Astrocyte (in vitro differentiated cells and primary cell): ENCODE data around the gene S100A11. TPM values are rescaled to one million over a fixed set of nuclear protein-coding genes. Genes with fewer than 3 reads are reported as not detected.

Experiments
- DNase-seq: peaks from one replicate; pipeline ENCODE4 v3.0.0-alpha.2; 2010; ENCODE audit warnings: low read depth
- FAIRE-seq: peaks from 2 replicates; lab custom pipeline; 2011; peaks lifted over from hg19 to GRCh38; lab: Jason Lieb, UNC
- H2AFZ ChIP-seq: 2 replicates; pipeline ENCODE4 v1.6.0; 2012; ENCODE audit warnings: low read depth, low read length, inconsistent platforms
- H3K27ac ChIP-seq: 2 replicates; pipeline ENCODE4 v1.5.1; 2011; ENCODE audit warnings: low read depth, low read length, inconsistent platforms
- H3K27me3 ChIP-seq: 2 replicates; pipeline ENCODE4 v1.6.0; 2011; ENCODE audit warnings: low read length, inconsistent platforms; ENCODE audit not compliant: insufficient read depth
- H3K36me3 ChIP-seq: 2 replicates; pipeline ENCODE4 v1.5.1; 2011; ENCODE audit warnings: low read length, inconsistent platforms; ENCODE audit not compliant: insufficient read depth
- H3K4me1 ChIP-seq: 2 replicates; pipeline ENCODE4 v1.5.1; 2011; ENCODE audit warnings: low read length, inconsistent platforms; ENCODE audit not compliant: insufficient read depth
- H3K4me2 ChIP-seq: 2 replicates; pipeline ENCODE4 v1.6.0; 2012; ENCODE audit warnings: low read length, inconsistent platforms
- H3K4me3 ChIP-seq: 2 replicates; pipeline ENCODE4 v1.5.1; 2011; ENCODE audit warnings: low read depth, mild to moderate bottlenecking, low read length, inconsistent platforms; ENCODE audit not compliant: insufficient read depth
- H3K79me2 ChIP-seq: 2 replicates; pipeline ENCODE4 v1.6.0; 2012; ENCODE audit warnings: mild to moderate bottlenecking, low read length, inconsistent platforms; ENCODE audit not compliant: insufficient read depth
- H3K9ac ChIP-seq: 2 replicates; pipeline ENCODE4 v1.6.0; 2012; ENCODE audit warnings: mild to moderate bottlenecking, low read length, inconsistent platforms
- H3K9me3 ChIP-seq: 2 replicates; pipeline ENCODE4 v1.5.1; 2012; ENCODE audit warnings: low read depth, mild to moderate bottlenecking, low read length, inconsistent platforms; ENCODE audit not compliant: insufficient read depth
- H4K20me1 ChIP-seq: 2 replicates; pipeline ENCODE4 v1.6.0; 2012; ENCODE audit warnings: low read length, inconsistent platforms; ENCODE audit not compliant: insufficient read depth
- H3K27ac Mint-ChIP-seq: one replicate; pipeline ENCODE4 v1.8.0; 2021; ENCODE audit warnings: mild to moderate bottlenecking, mixed read lengths; ENCODE audit not compliant: unreplicated experiment
- H3K27me3 Mint-ChIP-seq: one replicate; pipeline ENCODE4 v1.8.0; 2021; ENCODE audit warnings: low read depth, mixed read lengths; ENCODE audit not compliant: unreplicated experiment
- H3K36me3 Mint-ChIP-seq: one replicate; pipeline ENCODE4 v1.8.0; 2021; ENCODE audit warnings: low read depth, mixed read lengths; ENCODE audit not compliant: unreplicated experiment
- H3K4me1 Mint-ChIP-seq: one replicate; pipeline ENCODE4 v1.8.0; 2021; ENCODE audit warnings: low read depth, mixed read lengths; ENCODE audit not compliant: unreplicated experiment
- H3K4me3 Mint-ChIP-seq: one replicate; pipeline ENCODE4 v1.8.0; 2021; ENCODE audit warnings: mild to moderate bottlenecking, moderate library complexity, mixed read lengths; ENCODE audit not compliant: unreplicated experiment
- H3K9me3 Mint-ChIP-seq: one replicate; pipeline ENCODE4 v1.8.0; 2021; ENCODE audit warnings: mild to moderate bottlenecking, mixed read lengths; ENCODE audit not compliant: unreplicated experiment
- EZH2 ChIP-seq: IDR thresholded peaks from 2 replicates; pipeline ENCODE4 v1.6.1; 2012; ENCODE audit warnings: mild to moderate bottlenecking, low read length, inconsistent platforms; ENCODE audit not compliant: insufficient read depth
- total RNA-seq: library from RNA; stranded (reverse); gene quantifications from 2 replicates; pipeline ENCODE4 v1.2.1, GENCODE V29; 2021
- TF ChIP-seq, protein P1 (sequence below): IDR thresholded peaks from 2 replicates; pipeline ENCODE4 v1.5.1; 2011; ENCODE audit warnings: low read depth, mild to moderate bottlenecking, inconsistent platforms, low read length, moderate library complexity; ENCODE audit not compliant: insufficient read depth

S100A11 gene
- total RNA-seq, 1 donor from 2014 or later: 1,482 TPM

DNA sequence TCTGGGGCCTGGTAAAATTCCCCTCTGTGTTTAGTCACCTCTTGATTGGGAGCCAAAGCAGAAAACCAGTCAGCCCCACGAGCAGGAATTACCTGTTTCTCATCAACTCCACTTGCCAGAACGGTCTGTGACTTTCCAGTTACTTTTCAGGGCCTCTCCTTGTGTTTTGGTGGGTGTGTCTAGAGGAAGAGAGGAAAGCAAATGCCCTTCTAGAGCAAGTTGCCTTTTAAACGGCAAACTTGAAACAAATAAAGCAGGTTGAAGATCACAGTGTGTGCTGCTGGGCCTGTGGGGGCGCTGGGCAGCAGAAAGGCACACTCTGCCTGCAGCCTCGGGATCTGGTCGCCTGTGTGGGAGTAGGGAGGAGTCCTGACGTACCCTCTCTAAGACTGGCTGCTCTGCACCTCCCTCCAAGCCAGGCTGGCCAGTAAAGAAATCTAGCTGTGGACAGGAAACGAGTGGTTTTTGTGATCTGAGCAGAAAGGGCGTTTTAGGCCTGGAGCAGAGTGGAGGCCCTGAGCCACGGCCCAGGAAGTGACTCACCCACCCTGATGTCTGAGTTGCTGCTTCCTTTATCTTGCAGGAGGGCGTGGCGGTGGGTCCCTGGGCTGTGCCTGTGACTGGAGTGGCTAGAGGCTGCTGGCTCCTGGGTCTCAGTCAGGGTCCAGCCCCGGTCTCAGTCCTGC lies 11.1 kb upstream of the S100A11 start:
- H3K4me3 ChIP-seq: peak overlapping the region; percentile 34
- peak; percentile 90 for FAIRE-seq
- H3K9ac ChIP-seq: peak overlapping the region; percentile 79

DNA sequence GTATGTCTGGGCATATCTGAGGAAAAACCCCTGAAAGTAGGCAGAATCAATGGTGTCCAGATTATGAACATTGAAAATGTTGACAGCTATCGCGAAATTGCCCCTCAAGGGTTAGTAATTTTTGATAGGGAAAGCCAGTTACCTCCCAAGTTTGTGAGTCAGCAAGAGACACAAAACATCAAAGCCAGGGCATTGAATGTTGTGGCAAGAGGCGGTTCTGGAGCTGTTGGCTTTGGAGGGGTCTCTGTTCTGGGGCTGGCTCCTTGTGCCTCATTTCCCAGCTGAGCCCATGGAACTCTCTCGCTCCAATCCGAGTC lies 10.6 kb upstream of the S100A11 start:
- H3K9me3 ChIP-seq: no peaks in the 10 kb centered on the region
- no peaks in the 10 kb centered on the region for H3K79me2 ChIP-seq
- H3K36me3 Mint-ChIP-seq: no peaks in the 10 kb centered on the region
- H3K27me3 Mint-ChIP-seq: no peaks in the 10 kb centered on the region
- H3K4me1 Mint-ChIP-seq: peaks cover 13% of the 10 kb centered on the region
- H3K4me3 ChIP-seq: peak overlapping the region; percentile 34
- H3K27ac ChIP-seq: peak overlapping the region; percentile 93
- peak overlapping the region; percentile 99 for H3K27ac Mint-ChIP-seq
- H3K4me3 Mint-ChIP-seq: peak overlapping the region; percentile 77
- TF ChIP-seq EZH2: no peak
- TF ChIP-seq, protein P1, sequence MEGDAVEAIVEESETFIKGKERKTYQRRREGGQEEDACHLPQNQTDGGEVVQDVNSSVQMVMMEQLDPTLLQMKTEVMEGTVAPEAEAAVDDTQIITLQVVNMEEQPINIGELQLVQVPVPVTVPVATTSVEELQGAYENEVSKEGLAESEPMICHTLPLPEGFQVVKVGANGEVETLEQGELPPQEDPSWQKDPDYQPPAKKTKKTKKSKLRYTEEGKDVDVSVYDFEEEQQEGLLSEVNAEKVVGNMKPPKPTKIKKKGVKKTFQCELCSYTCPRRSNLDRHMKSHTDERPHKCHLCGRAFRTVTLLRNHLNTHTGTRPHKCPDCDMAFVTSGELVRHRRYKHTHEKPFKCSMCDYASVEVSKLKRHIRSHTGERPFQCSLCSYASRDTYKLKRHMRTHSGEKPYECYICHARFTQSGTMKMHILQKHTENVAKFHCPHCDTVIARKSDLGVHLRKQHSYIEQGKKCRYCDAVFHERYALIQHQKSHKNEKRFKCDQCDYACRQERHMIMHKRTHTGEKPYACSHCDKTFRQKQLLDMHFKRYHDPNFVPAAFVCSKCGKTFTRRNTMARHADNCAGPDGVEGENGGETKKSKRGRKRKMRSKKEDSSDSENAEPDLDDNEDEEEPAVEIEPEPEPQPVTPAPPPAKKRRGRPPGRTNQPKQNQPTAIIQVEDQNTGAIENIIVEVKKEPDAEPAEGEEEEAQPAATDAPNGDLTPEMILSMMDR: no peak
- H4K20me1 ChIP-seq: no peaks in the 10 kb centered on the region
- no peaks in the 10 kb centered on the region for H3K9me3 Mint-ChIP-seq
- H3K4me2 ChIP-seq: peak overlapping the region; percentile 81
- peaks cover 18% of the 10 kb centered on the region for H3K4me1 ChIP-seq
- DNase-seq: no peak
- no peaks in the 10 kb centered on the region for H3K36me3 ChIP-seq
- peak overlapping the region; percentile 79 for H3K9ac ChIP-seq
- no peak for FAIRE-seq
- peak overlapping the region; percentile 64 for H2AFZ ChIP-seq
- peaks cover 2% of the 10 kb centered on the region for H3K27me3 ChIP-seq

More for the DNA sequence above, 11.1 kb upstream of the S100A11 start:
- Histone ChIP-seq H3K36me3 (no peaks in the 10 kb centered on the region), H3K9me3 (no peaks in the 10 kb centered on the region), H3K4me1 (peaks cover 18% of the 10 kb centered on the region), H3K4me2 (peak overlapping the region; percentile 81), H3K27ac (peak overlapping the region; percentile 93), H3K79me2 (no peaks in the 10 kb centered on the region), H4K20me1 (no peaks in the 10 kb centered on the region), H2AFZ (peak overlapping the region; percentile 82), H3K27me3 (peaks cover 2% of the 10 kb centered on the region)
- no peaks in the 10 kb centered on the region for H3K36me3 Mint-ChIP-seq
- H3K9me3 Mint-ChIP-seq: no peaks in the 10 kb centered on the region
- H3K4me1 Mint-ChIP-seq: peaks cover 13% of the 10 kb centered on the region
- no peak for TF ChIP-seq EZH2
- TF ChIP-seq, protein P1: peak; percentile 61
- DNase-seq: peak; percentile 99
- peaks cover 3% of the 10 kb centered on the region for H3K27me3 Mint-ChIP-seq
- H3K27ac Mint-ChIP-seq: peak overlapping the region; percentile 99
- H3K4me3 Mint-ChIP-seq: peak overlapping the region; percentile 77

GRCh38 chr1:152044386-152044785 lies 7.6 kb upstream of the S100A11 start:
- Mint-ChIP-seq H3K27me3 (no peaks in the 10 kb centered on the region), H3K27ac (no peak overlapping the region), H3K4me3 (no peak overlapping the region), H3K36me3 (no peaks in the 10 kb centered on the region), H3K4me1 (peaks cover 13% of the 10 kb centered on the region), H3K9me3 (no peaks in the 10 kb centered on the region)
- DNase-seq (no peak), FAIRE-seq (no peak)
- H2AFZ ChIP-seq: no peak overlapping the region
- no peaks in the 10 kb centered on the region for H3K36me3 ChIP-seq
- no peak overlapping the region for H3K4me3 ChIP-seq
- no peaks in the 10 kb centered on the region for H3K79me2 ChIP-seq
- H3K4me1 ChIP-seq: peaks cover 18% of the 10 kb centered on the region
- TF ChIP-seq EZH2: no peak
- TF ChIP-seq, protein P1: no peak
- no peaks in the 10 kb centered on the region for H3K9me3 ChIP-seq
- no peak overlapping the region for H3K4me2 ChIP-seq
- H3K27ac ChIP-seq: no peak overlapping the region
- H3K27me3 ChIP-seq: peaks cover 27% of the 10 kb centered on the region
- no peak overlapping the region for H3K9ac ChIP-seq
- H4K20me1 ChIP-seq: no peaks in the 10 kb centered on the region
